HUDEP-2 (cell line): ENCODE measurements around the gene ANKLE1.
A peak's percentile ranks its signal among the peaks of the same experiment; 100 is the strongest.

Experiments
- DNase-seq, 76 experiments: peaks; one replicate each; lab custom pipeline; 2025; ENCODE audit not compliant: unreplicated experiment in 76 of 76; lab: John Stamatoyannopoulos, UW

The ANKLE1 gene

GRCh38 chr19:17323964-17324332 is 42.2 kb downstream of the ANKLE1 start:
- peak in 4 of 76 experiments; percentile 7 to 30 (median 20) for DNase-seq

- DNase-seq = no peak
These were observed 42.8 kb downstream of the ANKLE1 start for GRCh38 chr19:17324357-17325114.

GRCh38 chr19:17325133-17325532 is 43.4 kb downstream of the ANKLE1 start:
- DNase-seq = no peak

GRCh38 chr19:17325881-17326594 is 44.3 kb downstream of the ANKLE1 start:
- no peak for DNase-seq

GRCh38 chr19:17326595-17326966 is 44.9 kb downstream of the ANKLE1 start:
- no peak for DNase-seq

GRCh38 chr19:17327068-17327653 is 45.5 kb downstream of the ANKLE1 start:
- DNase-seq = no peak

GRCh38 chr19:17327654-17328516 is 46.2 kb downstream of the ANKLE1 start:
- DNase-seq = peak in 28 of 76 experiments; percentile 9 to 53 (median 23)

- DNase-seq = no peak
These were observed 47.0 kb downstream of the ANKLE1 start for GRCh38 chr19:17328517-17329365.

GRCh38 chr19:17329366-17330261 is 47.9 kb downstream of the ANKLE1 start:
- no peak for DNase-seq

- no peak for DNase-seq
These were observed 48.8 kb downstream of the ANKLE1 start for GRCh38 chr19:17330262-17331044.

GRCh38 chr19:17331045-17331558 is 49.4 kb downstream of the ANKLE1 start:
- DNase-seq = no peak

- DNase-seq = no peak
These were observed 50.6 kb downstream of the ANKLE1 start for GRCh38 chr19:17332360-17332676.

- DNase-seq = peak in 68 of 76 experiments; percentile 44 to 88 (median 68)
These were observed 51.2 kb downstream of the ANKLE1 start for GRCh38 chr19:17332677-17333581.

- DNase-seq = peak in 67 of 76 experiments; percentile 32 to 85 (median 68)
These were observed 52.1 kb downstream of the ANKLE1 start for GRCh38 chr19:17333611-17334413.

GRCh38 chr19:17334414-17335409 is 53.0 kb downstream of the ANKLE1 start, which contains the start of gene ANO8:
Gene ANO8, minus strand, starts transcription at chr19:17334855. Its CDS starts 185 bp downstream, at chr19:17334670.
- peak in 75 of 76 experiments; percentile 90 to 100 (median 99) for DNase-seq
